Measurements from ENCODE around the gene SPATA22.

- TF ChIP-seq CTCF (conservative IDR thresholded peaks at IDR 0.05; ENCODE audit: low read length) (no peak), EZH2phosphoT487 (IDR thresholded peaks at IDR 0.05; ENCODE audit: borderline replicate concordance) (no peak)
Measured at GRCh38 chr17:3398310-3398709, 73.3 kb downstream of the SPATA22 start, which contains the start of gene OR1E1.
